Measurements from ENCODE around the gene KIAA0753. TPM values are rescaled to one million over a fixed set of nuclear protein-coding genes. Genes with fewer than 3 reads are reported as not detected.
A peak's percentile ranks its signal among the peaks of the same experiment; 100 is the strongest.

The KIAA0753 gene
- total and polyA plus RNA-seq, 9 of the 15 experiments (the other 6 are each of a cell fraction or from before 2014, with no cell fraction given) = 2.0 to 9.0 (median 6.9) TPM

DNA sequence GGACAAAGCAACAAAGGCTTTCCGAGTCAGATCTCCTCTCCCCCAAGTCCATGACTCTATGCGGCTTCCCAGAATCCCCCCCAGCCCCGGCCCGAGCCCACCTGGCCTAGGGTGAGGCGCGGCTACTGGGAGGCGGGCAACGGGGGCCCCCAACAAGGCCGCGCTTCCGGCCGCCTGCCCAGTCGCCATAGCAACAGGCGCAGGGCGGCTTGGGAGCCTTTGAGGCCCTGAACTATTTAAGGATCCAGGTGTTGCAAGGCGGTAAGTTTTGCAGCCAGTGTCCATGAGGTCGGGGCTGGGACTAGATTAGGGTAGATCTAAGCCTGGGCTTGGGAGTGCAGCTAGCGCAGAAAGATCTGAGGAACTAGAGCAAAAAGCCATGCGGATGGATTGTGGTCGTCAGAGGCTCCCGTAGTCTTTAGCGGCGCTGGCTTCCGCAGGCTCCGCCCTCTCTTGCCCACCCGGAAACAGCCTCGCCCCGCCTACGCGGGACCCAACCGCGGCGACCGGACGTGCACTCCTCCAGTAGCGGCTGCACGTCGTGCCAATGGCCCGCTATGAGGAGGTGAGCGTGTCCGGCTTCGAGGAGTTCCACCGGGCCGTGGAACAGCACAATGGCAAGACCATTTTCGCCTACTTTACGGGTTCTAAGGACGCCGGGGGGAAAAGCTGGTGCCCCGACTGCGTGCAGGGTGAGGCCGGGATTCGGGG lies at the start of gene KIAA0753, which contains the start of gene TXNDC17 (continued):
- no peak; the same call in 1 of the 2 replicates for TF ChIP-seq KLF13 (tag; IDR thresholded peaks at IDR 0.05; ENCODE audit: borderline replicate concordance, low read depth)
- TF ChIP-seq NFRKB (IDR thresholded peaks at IDR 0.05; ENCODE audit: low read depth) = no peak
- TF ChIP-seq ZFX (CRISPR knock-in tag; IDR thresholded peaks at IDR 0.05) = peak; percentile 93
- no peak for TF ChIP-seq TGIF2 (CRISPR knock-in tag; IDR thresholded peaks at IDR 0.05)
- TF ChIP-seq, protein P1, sequence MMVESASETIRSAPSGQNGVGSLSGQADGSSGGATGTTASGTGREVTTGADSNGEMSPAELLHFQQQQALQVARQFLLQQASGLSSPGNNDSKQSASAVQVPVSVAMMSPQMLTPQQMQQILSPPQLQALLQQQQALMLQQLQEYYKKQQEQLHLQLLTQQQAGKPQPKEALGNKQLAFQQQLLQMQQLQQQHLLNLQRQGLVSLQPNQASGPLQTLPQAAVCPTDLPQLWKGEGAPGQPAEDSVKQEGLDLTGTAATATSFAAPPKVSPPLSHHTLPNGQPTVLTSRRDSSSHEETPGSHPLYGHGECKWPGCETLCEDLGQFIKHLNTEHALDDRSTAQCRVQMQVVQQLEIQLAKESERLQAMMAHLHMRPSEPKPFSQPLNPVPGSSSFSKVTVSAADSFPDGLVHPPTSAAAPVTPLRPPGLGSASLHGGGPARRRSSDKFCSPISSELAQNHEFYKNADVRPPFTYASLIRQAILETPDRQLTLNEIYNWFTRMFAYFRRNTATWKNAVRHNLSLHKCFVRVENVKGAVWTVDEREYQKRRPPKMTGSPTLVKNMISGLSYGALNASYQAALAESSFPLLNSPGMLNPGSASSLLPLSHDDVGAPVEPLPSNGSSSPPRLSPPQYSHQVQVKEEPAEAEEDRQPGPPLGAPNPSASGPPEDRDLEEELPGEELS (CRISPR knock-in tag; IDR thresholded peaks at IDR 0.05; ENCODE audit: borderline replicate concordance) = no peak
- TF ChIP-seq L3MBTL2 (IDR thresholded peaks at IDR 0.05) = peak; percentile 72
- TF ChIP-seq, protein P2, sequence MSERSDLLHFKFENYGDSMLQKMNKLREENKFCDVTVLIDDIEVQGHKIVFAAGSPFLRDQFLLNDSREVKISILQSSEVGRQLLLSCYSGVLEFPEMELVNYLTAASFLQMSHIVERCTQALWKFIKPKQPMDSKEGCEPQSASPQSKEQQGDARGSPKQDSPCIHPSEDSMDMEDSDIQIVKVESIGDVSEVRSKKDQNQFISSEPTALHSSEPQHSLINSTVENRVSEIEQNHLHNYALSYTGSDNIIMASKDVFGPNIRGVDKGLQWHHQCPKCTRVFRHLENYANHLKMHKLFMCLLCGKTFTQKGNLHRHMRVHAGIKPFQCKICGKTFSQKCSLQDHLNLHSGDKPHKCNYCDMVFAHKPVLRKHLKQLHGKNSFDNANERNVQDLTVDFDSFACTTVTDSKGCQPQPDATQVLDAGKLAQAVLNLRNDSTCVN (CRISPR knock-in tag; IDR thresholded peaks at IDR 0.05) = no peak
- TF ChIP-seq FOXJ2 (tag; IDR thresholded peaks at IDR 0.05) = no peak

All from K562 (cell line).